ENCODE data around the gene HOXC11.

The HOXC11 gene

GRCh38 chr12:53944907-53945847, 27.7 kb upstream of the HOXC11 start:
- TF ChIP-seq, protein P1, sequence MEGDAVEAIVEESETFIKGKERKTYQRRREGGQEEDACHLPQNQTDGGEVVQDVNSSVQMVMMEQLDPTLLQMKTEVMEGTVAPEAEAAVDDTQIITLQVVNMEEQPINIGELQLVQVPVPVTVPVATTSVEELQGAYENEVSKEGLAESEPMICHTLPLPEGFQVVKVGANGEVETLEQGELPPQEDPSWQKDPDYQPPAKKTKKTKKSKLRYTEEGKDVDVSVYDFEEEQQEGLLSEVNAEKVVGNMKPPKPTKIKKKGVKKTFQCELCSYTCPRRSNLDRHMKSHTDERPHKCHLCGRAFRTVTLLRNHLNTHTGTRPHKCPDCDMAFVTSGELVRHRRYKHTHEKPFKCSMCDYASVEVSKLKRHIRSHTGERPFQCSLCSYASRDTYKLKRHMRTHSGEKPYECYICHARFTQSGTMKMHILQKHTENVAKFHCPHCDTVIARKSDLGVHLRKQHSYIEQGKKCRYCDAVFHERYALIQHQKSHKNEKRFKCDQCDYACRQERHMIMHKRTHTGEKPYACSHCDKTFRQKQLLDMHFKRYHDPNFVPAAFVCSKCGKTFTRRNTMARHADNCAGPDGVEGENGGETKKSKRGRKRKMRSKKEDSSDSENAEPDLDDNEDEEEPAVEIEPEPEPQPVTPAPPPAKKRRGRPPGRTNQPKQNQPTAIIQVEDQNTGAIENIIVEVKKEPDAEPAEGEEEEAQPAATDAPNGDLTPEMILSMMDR (IDR thresholded peaks at IDR 0.05) = no peak
- TF ChIP-seq ZFX (IDR thresholded peaks at IDR 0.05; ENCODE audit: borderline replicate concordance) = no peak
- H3K27ac ChIP-seq = no peak overlapping the region

GRCh38 chr12:53947743-53948142, 25.2 kb upstream of the HOXC11 start:
- no peak overlapping the region for H3K27ac ChIP-seq
- TF ChIP-seq ZFX (IDR thresholded peaks at IDR 0.05; ENCODE audit: borderline replicate concordance) = no peak
- TF ChIP-seq, protein P1 (IDR thresholded peaks at IDR 0.05) = no peak

GRCh38 chr12:53948650-53949593, 24.0 kb upstream of the HOXC11 start:
- no peak for TF ChIP-seq ZFX (IDR thresholded peaks at IDR 0.05; ENCODE audit: borderline replicate concordance)
- H3K27ac ChIP-seq = peak overlapping the region; percentile 66

- H3K27ac ChIP-seq = peak overlapping the region; percentile 66
- TF ChIP-seq, protein P1 (IDR thresholded peaks at IDR 0.05) = no peak
- no peak for TF ChIP-seq ZFX (IDR thresholded peaks at IDR 0.05; ENCODE audit: borderline replicate concordance)
Measured at GRCh38 chr12:53949631-53950436, 23.1 kb upstream of the HOXC11 start.

- TF ChIP-seq ZFX (IDR thresholded peaks at IDR 0.05; ENCODE audit: borderline replicate concordance) = no peak
- TF ChIP-seq, protein P1 (IDR thresholded peaks at IDR 0.05) = peak; percentile 79
- peak overlapping the region; percentile 66 for H3K27ac ChIP-seq
Measured at GRCh38 chr12:53950437-53950773, 22.5 kb upstream of the HOXC11 start.

GRCh38 chr12:53950789-53951576, 21.9 kb upstream of the HOXC11 start:
- no peak for TF ChIP-seq ZFX (IDR thresholded peaks at IDR 0.05; ENCODE audit: borderline replicate concordance)
- TF ChIP-seq, protein P1 (IDR thresholded peaks at IDR 0.05) = no peak
- peak overlapping the region; percentile 66 for H3K27ac ChIP-seq
